Loucy (cell line): ENCODE results near the gene MST1R.

Experiments used
- H2AFZ ChIP-seq: fragments of 200-600 bp; sonication (generic); 2 replicates; pipeline ENCODE4 v1.6.0; 2016; ENCODE audit warnings: antibody characterized with exemption, mild to moderate bottlenecking, low read length, moderate library complexity
- H3F3A ChIP-seq: fragments of 200-600 bp; 2 replicates; pipeline ENCODE4 v1.6.0; 2016; ENCODE audit warnings: antibody characterized with exemption, low read depth, mild to moderate bottlenecking
- H3K27me3 ChIP-seq: fragments of 200-600 bp; sonication (generic); 2 replicates; pipeline ENCODE4 v1.6.1; 2014; ENCODE audit warnings: low read length, mild to moderate bottlenecking; ENCODE audit not compliant: insufficient read depth, poor library complexity, severe bottlenecking
- H3K36me3 ChIP-seq: fragments of 200-600 bp; sonication (generic); 2 replicates; pipeline ENCODE4 v1.6.1; 2016; ENCODE audit warnings: low read length; ENCODE audit not compliant: insufficient read depth
- H3K4me1 ChIP-seq: fragments of 200-600 bp; sonication (generic); 2 replicates; pipeline ENCODE4 v1.5.1; 2014; ENCODE audit warnings: low read length, mild to moderate bottlenecking; ENCODE audit not compliant: insufficient read depth, poor library complexity, severe bottlenecking
- H3K4me2 ChIP-seq: fragments of 200-600 bp; sonication (generic); 2 replicates; pipeline ENCODE4 v1.6.0; 2014; ENCODE audit warnings: antibody characterized with exemption, low read length, low read depth, mild to moderate bottlenecking; ENCODE audit not compliant: poor library complexity, severe bottlenecking
- H3K4me3 ChIP-seq: fragments of 200-600 bp; sonication (generic); 2 replicates; pipeline ENCODE4 v1.5.1; 2014; ENCODE audit warnings: low read length, mild to moderate bottlenecking, mixed read lengths; ENCODE audit not compliant: poor library complexity, severe bottlenecking
- H3K79me2 ChIP-seq: fragments of 200-600 bp; sonication (generic); 2 replicates; pipeline ENCODE4 v1.6.1; 2014; ENCODE audit warnings: low read length; ENCODE audit not compliant: insufficient read depth
- H3K9ac ChIP-seq: fragments of 200-600 bp; sonication (generic); 2 replicates; pipeline ENCODE4 v1.6.0; 2014; ENCODE audit warnings: mild to moderate bottlenecking, low read depth, low read length, moderate library complexity; ENCODE audit not compliant: poor library complexity, severe bottlenecking
- H3K9me2 ChIP-seq: fragments of 200-600 bp; sonication (generic); replicated peaks from 2 replicates; pipeline ENCODE4 v1.6.1; 2016; ENCODE audit warnings: low read depth, low read length, mixed read lengths
- H3K9me3 ChIP-seq: fragments of 200-600 bp; sonication (generic); 2 replicates; pipeline ENCODE4 v1.6.1; 2014; ENCODE audit warnings: mild to moderate bottlenecking, antibody characterized with exemption, low read length, low read depth; ENCODE audit not compliant: insufficient read depth
- H4K20me1 ChIP-seq: fragments of 200-600 bp; sonication (generic); 2 replicates; pipeline ENCODE4 v1.6.0; 2014; ENCODE audit warnings: antibody characterized with exemption, low read length, mild to moderate bottlenecking; ENCODE audit not compliant: insufficient read depth, poor library complexity, severe bottlenecking
- EZH2phosphoT487 ChIP-seq: fragments of 200-600 bp; IDR thresholded peaks from 2 replicates; pipeline ENCODE4 v1.6.1; 2018; ENCODE audit warnings: antibody characterized with exemption, mild to moderate bottlenecking, moderate library complexity, borderline replicate concordance
- TF ChIP-seq, protein P1 (sequence below): fragments of 200-600 bp; sonication (generic); conservative IDR thresholded peaks from 2 replicates; pipeline ENCODE4 v1.5.1; 2014; ENCODE audit warnings: mild to moderate bottlenecking, antibody characterized with exemption, low read length

The MST1R gene

DNA sequence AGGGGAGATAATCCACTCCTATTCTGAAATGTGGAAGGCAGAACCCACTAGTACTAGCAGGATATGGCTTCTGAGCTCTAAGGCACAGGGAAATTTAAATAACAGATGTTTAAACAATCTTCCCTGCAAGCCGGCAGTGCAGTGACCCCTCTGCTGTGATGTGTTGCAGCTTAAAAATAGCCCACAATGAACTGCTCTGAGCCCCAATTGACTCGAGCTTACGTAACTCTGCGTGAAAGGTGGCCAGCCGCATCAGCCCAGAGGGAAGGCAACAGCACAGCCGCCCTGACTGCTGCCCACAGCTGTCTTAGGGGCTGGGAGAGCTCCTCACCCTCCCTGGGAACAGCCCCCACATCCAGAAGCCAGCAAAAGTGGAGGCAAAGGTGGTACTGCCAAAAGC is 21.5 kb downstream of the MST1R start:
- no peaks in the 10 kb centered on the region for H3F3A ChIP-seq
- no peaks in the 10 kb centered on the region for H3K36me3 ChIP-seq
- no peak overlapping the region for H3K4me3 ChIP-seq
- H3K9me2 ChIP-seq, result no peaks in the 10 kb centered on the region
- H3K9me3 ChIP-seq, result no peaks in the 10 kb centered on the region
- H4K20me1 ChIP-seq, result no peaks in the 10 kb centered on the region
- no peak overlapping the region for H2AFZ ChIP-seq
- TF ChIP-seq, protein P1, sequence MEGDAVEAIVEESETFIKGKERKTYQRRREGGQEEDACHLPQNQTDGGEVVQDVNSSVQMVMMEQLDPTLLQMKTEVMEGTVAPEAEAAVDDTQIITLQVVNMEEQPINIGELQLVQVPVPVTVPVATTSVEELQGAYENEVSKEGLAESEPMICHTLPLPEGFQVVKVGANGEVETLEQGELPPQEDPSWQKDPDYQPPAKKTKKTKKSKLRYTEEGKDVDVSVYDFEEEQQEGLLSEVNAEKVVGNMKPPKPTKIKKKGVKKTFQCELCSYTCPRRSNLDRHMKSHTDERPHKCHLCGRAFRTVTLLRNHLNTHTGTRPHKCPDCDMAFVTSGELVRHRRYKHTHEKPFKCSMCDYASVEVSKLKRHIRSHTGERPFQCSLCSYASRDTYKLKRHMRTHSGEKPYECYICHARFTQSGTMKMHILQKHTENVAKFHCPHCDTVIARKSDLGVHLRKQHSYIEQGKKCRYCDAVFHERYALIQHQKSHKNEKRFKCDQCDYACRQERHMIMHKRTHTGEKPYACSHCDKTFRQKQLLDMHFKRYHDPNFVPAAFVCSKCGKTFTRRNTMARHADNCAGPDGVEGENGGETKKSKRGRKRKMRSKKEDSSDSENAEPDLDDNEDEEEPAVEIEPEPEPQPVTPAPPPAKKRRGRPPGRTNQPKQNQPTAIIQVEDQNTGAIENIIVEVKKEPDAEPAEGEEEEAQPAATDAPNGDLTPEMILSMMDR, result no peak
- TF ChIP-seq EZH2phosphoT487, result no peak
- no peak overlapping the region for H3K4me2 ChIP-seq
- H3K27me3 ChIP-seq, result no peaks in the 10 kb centered on the region
- H3K79me2 ChIP-seq, result no peaks in the 10 kb centered on the region
- no peaks in the 10 kb centered on the region for H3K4me1 ChIP-seq
- no peak overlapping the region for H3K9ac ChIP-seq

DNA sequence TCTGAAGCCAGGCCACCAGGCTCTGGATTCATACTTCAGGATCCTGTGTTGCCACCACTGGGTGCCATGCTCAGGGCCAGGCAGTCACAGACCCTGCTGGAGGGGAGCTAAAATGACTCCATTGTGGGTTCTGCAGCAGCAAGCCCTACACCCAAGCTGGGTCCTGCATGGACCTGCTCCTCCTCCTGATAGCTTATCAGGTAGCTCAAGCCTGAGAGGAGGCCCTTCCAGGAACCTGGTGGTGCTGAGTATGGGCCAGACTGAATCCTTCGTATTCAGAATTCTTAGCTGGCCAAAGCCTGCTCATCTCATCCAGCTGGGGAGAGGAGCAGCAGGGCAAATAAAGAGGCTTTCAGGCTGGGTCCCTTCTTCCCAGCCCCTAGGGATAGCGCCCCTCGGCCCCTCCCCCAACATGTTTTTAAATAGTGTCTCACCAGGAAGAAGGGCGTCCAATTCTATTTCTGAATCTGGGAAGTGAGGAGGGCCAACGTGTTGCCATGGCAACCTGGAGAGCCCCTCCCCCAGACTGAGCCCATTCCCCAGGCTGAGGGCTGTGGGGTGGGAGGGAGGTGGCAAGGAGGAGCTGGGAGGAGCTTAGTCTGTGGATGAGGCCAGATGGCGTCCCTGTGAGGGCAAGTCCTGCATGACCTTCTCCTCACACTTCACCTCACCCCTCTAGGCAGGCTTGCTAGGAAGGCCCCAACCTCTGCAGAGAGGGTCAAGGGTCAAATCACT is 22.9 kb downstream of the MST1R start:
- Histone ChIP-seq H3K79me2 (no peaks in the 10 kb centered on the region), H3K4me2 (no peak overlapping the region), H2AFZ (no peak overlapping the region), H4K20me1 (no peaks in the 10 kb centered on the region), H3K9ac (no peak overlapping the region), H3K4me3 (no peak overlapping the region), H3K9me2 (no peaks in the 10 kb centered on the region), H3K27me3 (no peaks in the 10 kb centered on the region), H3K4me1 (no peaks in the 10 kb centered on the region), H3F3A (no peaks in the 10 kb centered on the region), H3K36me3 (no peaks in the 10 kb centered on the region), H3K9me3 (no peaks in the 10 kb centered on the region)
- no peak for TF ChIP-seq EZH2phosphoT487
- TF ChIP-seq, protein P1, result no peak

DNA sequence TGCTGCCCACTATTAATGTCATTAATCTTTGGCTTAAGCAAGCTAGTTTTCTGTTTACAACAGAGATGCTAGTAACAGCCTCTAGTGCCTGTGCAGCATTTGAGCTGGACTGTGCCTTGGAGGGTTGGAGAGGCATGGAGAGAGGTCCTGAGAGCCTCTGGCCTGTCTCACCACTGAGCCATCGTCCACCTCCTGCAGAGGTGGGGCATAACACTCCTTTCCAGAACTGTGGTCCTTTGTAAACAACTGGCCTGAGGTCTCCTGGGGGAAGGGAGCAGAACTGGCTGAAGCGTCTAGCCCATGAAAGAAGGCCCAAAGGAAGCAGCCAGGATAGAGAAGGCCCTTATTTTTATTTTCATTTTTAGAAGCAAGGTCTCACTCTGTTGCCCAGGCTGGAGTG is 24.0 kb downstream of the MST1R start:
- Histone ChIP-seq H3K4me1 (no peaks in the 10 kb centered on the region), H2AFZ (no peak overlapping the region), H4K20me1 (no peaks in the 10 kb centered on the region), H3K9me2 (no peaks in the 10 kb centered on the region), H3K9ac (no peak overlapping the region), H3F3A (no peaks in the 10 kb centered on the region), H3K79me2 (no peaks in the 10 kb centered on the region), H3K9me3 (no peaks in the 10 kb centered on the region), H3K4me3 (no peak overlapping the region), H3K4me2 (no peak overlapping the region), H3K36me3 (no peaks in the 10 kb centered on the region), H3K27me3 (no peaks in the 10 kb centered on the region)
- TF ChIP-seq, protein P1, result no peak
- no peak for TF ChIP-seq EZH2phosphoT487
